ENCODE results near the gene LRRC25.
A peak's percentile ranks its signal among the peaks of the same experiment; 100 is the strongest.
"Not testable (repeated sequence)": the region's sequence is repeated elsewhere in the genome, so short reads cannot be mapped to it uniquely, and the experiment has no call there.

Gene LRRC25

DNA sequence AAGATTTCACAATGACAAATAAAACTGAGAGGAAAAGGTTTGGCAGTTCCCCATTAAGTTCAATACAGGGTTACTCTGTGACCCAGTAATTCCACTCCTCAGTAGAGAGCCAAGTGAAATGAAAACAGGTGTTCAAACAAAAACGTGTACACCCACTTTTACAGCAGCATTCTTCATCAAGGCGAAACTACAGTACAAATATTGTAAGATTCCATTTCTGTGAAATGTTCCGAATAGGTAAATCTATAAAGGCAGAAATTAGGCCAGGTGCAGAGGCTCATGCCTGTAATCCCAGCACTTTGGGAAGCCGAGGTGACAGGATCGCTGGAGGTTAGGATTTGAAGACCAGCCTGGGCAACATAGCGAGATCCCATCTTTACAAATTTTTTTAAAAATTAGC, 20.4 kb downstream of the LRRC25 start:
- no peak for TF ChIP-seq CTCF (conservative IDR thresholded peaks at IDR 0.05; ENCODE audit: low read length)
- DNase-seq (ENCODE audit: low read depth): no peak

GRCh38 chr19:18373892-18374629, 23.4 kb downstream of the LRRC25 start:
- peak; percentile 97 for DNase-seq (ENCODE audit: low read depth)
- H3K4me3 ChIP-seq (ENCODE audit: low read length): no peak overlapping the region
- TF ChIP-seq CTCF (conservative IDR thresholded peaks at IDR 0.05; ENCODE audit: low read length): no peak

More for the DNA sequence above, 20.4 kb downstream of the LRRC25 start:
- no peak overlapping the region for H3K4me3 ChIP-seq (ENCODE audit: low read length)

GRCh38 chr19:18373407-18373891, 24.0 kb downstream of the LRRC25 start:
- no peak for DNase-seq (ENCODE audit: low read depth)
- no peak for TF ChIP-seq CTCF (conservative IDR thresholded peaks at IDR 0.05; ENCODE audit: low read length)
- no peak overlapping the region for H3K4me3 ChIP-seq (ENCODE audit: low read length)

GRCh38 chr19:18368504-18369222, 28.8 kb downstream of the LRRC25 start:
- TF ChIP-seq CTCF (conservative IDR thresholded peaks at IDR 0.05; ENCODE audit: low read length): no peak
- no peak overlapping the region for H3K4me3 ChIP-seq (ENCODE audit: low read length)
- DNase-seq (ENCODE audit: low read depth): no peak

GRCh38 chr19:18366021-18366435, 31.4 kb downstream of the LRRC25 start:
- H3K4me3 ChIP-seq (ENCODE audit: low read length): no peak overlapping the region
- no peak for TF ChIP-seq CTCF (conservative IDR thresholded peaks at IDR 0.05; ENCODE audit: low read length)
- DNase-seq (ENCODE audit: low read depth): no peak

GRCh38 chr19:18364826-18365528, 32.4 kb downstream of the LRRC25 start:
- DNase-seq (ENCODE audit: low read depth): peak; percentile 99
- no peak overlapping the region for H3K4me3 ChIP-seq (ENCODE audit: low read length)
- TF ChIP-seq CTCF (conservative IDR thresholded peaks at IDR 0.05; ENCODE audit: low read length): no peak

DNA sequence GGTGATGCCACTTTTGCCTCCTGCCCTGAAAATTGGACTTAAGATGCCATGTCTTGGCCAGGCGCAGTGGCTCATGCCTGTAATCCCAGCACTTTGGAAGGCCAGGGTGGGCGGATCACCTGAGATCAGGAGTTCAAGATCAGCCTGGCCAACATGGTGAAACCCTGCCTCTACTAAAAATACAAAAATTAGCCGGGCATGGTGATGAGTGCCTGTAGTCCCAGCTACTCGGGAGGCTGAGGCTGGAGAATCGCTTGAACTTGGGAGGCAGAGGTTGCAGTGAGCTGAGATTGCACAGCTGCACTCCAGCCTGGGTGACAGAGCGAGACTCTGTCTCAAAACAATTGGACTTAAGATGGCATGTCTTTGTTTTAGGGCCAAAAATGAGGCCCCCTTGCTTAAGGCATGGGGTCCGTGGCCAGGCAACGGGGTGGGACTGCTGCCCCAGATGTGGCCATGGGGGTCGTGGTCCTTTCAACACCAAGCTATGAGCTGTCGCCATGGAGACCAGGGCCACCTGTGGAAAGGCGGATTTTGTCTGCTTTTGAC, 33.1 kb downstream of the LRRC25 start:
- not testable (repeated sequence) for H3K4me3 ChIP-seq (ENCODE audit: low read length); DNase-seq (ENCODE audit: low read depth)
